ENCODE measurements around the gene HEXIM1. TPM values are rescaled to one million over a fixed set of nuclear protein-coding genes. Genes with fewer than 3 reads are reported as not detected.

HEXIM1 gene, protein sequence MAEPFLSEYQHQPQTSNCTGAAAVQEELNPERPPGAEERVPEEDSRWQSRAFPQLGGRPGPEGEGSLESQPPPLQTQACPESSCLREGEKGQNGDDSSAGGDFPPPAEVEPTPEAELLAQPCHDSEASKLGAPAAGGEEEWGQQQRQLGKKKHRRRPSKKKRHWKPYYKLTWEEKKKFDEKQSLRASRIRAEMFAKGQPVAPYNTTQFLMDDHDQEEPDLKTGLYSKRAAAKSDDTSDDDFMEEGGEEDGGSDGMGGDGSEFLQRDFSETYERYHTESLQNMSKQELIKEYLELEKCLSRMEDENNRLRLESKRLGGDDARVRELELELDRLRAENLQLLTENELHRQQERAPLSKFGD
- 7.2 TPM for total RNA-seq

DNA sequence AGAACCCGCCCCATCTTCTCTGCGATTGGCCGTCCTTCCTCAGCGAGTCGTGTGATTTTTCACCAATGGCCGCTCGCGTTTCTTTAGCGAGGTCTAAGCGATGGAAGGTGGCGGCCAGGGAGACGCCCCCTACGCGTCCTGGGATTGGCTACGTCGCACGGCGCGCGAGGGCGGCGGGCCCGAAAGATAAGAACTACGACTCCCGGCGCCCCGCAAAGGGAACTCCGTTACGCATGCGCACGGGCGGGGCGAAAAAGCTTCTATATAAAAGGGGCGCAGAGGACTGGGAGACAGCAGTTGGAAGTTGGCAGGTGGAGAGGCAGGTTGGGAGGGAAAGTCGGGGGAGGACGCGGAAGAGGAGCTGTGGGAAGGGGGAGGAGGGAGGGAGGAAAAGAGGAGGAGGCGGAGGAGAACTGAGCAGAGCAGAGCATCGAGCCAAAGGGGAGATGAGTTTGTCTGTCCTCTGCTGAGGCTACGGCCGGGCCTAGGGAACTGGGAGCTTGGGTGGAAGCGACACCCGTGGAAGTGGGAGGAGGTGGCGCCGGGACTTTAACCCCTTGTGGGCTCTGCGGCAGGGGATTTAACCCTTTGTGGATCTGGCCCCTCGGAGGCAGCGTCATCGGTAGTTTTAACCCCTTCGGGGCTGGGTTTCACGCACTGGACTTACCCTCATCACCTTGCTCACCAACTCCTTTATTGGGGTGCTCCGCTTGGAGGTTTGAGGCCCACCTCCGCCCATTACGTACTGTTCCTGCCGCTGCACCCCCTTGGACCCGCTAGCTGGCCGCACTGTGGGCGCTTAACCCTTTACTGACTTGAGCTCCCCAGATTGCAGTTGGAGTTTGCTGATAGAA is at the start of gene HEXIM1:
Gene HEXIM1 (plus strand): TSS at position 293 of the 854 bp plus-strand sequence. CDS start 716 bp downstream, outside the sequence.

DNA sequence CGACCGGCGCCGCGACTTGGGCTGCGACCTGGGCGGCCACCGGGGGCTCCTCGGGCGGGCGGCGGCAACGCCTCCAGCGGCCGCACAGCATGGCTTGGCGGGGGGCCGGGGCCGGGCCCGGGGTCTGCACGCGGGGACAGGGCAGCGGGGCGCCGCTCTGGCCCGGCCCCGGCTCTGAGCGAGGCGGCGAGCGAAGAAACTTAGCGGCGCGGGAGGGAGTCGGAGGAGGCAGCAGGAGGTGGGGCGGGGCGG is 16.0 kb upstream of the HEXIM1 start, which contains the start of gene PLCD3:
Gene PLCD3 (minus strand): TSS at position 196 of the 252 bp plus-strand sequence. CDS start 105 bp downstream, at position 91.

DNA sequence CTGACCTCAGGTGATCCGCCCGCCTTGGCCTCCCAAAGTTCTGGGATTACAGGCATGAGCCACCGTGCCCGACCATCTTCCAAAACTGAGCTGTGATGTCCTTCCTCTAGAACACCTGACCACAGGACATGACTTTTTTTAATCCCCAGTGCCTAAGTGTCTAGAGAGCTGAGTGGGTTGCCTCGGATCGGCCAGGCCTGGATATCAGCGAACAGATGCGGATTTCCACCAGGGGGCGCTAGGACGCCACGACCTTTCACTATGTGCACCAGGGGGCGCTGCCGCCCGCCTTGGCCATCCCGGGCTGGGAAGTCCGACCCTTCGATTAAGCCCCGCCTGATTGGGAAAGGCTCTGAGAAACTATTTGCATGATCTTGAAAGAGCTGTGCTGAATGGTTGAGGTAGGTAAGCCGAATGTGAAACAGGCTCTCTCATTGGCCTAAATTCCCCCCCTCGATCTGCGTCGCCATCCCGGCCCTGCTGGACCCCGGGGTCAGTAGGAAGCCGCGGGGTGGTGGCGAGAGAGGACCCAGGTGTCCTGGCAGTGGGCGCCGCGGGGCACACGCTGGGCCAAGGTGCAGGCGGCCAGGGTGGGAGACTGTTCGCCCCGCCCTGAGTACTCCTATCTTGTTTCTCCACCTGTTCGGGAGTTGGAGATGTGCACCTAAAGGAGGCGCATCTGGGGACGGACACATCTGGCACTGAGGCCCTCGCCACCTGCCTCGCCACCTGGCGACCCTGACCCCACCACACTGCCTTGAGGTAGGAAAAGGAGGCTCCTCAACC is 12.9 kb upstream of the HEXIM1 start, which contains the start of gene ACBD4:
Gene ACBD4 (plus strand): TSS at position 496 of the 786 bp plus-strand sequence. CDS start 458 bp downstream, outside the sequence.

DNA sequence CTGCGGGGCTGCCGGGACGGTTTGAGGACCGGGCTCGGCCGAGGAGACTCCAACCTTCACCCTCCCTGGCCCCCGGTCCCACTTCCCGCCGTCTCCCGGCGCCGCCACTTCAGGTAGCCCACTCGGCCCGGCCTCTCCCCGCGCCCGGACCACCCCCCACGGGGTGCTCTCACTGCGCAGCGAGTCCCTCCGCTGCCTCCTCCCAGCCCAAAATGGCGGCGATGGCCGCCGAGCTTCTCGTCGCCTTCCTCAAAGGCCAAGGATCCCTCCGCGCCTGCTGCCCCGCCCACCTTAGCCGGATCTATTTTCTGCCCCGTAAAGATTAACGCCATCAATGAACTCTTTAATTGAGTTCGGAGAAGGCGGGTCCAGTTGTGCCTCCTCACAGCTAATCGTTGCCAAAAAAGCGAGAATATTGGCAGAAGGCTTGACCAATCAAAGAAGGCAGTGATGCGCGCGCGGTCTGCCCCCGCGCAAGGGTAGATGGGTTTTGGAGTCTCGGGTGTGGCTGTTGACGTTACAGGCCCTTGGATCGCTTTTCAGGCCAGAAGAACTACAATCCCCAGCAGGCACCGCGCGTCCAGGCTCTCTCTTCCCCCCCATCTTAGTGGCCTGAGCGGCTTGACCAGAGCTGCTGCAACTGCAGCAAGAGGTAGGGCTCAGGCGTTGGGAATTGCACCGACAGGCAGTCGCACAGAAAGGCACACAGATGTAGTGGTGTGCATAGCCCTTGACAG is 13.2 kb downstream of the HEXIM1 start, which contains the start of gene HEXIM2:
Gene HEXIM2 (plus strand): TSS at position 588 of the 737 bp plus-strand sequence. CDS start 919 bp downstream, outside the sequence.

Small RNA genes within 50 kb of the gene (small RNA-seq; reads per million reads assigned to genes)
- gene MIR6784 (ENCODE audit: low replicate concordance): not detected

Other genes with a start within 250 kb of the HEXIM1 start
- 128 TPM for gene EFTUD2, start 249.0 kb upstream of the HEXIM1 start, total RNA-seq
- gene GFAP, start 233.0 kb upstream of the HEXIM1 start, total RNA-seq: 365 TPM
- 2.2 TPM for gene KIF18B, start 200.7 kb upstream of the HEXIM1 start, total RNA-seq
- gene C1QL1, start 180.2 kb upstream of the HEXIM1 start, total RNA-seq: 2.2 TPM
- gene DCAKD, start 96.8 kb upstream of the HEXIM1 start, total RNA-seq: 65.4 TPM
- 91.7 TPM for gene NMT1, start 87.2 kb upstream of the HEXIM1 start, total RNA-seq
- gene PLCD3, start 16.0 kb upstream of the HEXIM1 start, total RNA-seq: 3.8 TPM
- gene ACBD4, start 12.8 kb upstream of the HEXIM1 start, total RNA-seq: 3.4 TPM
- 7.5 TPM for gene HEXIM2, start 13.4 kb downstream of the HEXIM1 start, total RNA-seq
- 7.5 TPM for gene FMNL1, start 73.4 kb downstream of the HEXIM1 start, total RNA-seq
- not detected for gene SPATA32, start 113.6 kb downstream of the HEXIM1 start, total RNA-seq
- 3.1 TPM for gene MAP3K14, start 168.5 kb downstream of the HEXIM1 start, total RNA-seq